Keratinocyte (primary cell): ENCODE measurements around the gene TDRD9.

ENCODE experiments used
- CTCF ChIP-seq, 3 experiments: IDR thresholded peaks in 1 of 3; conservative IDR thresholded peaks in 1 of 3; optimal IDR thresholded peaks in 1 of 3; 2 replicates in 2 of 3; 3 replicates in 1 of 3; pipeline versions ENCODE3 to v1.5.1; 2011; ENCODE audit warnings: low read length in 3 of 3, mild to moderate bottlenecking in 3 of 3, moderate library complexity in 2 of 3, control low read depth in 1 of 3, inconsistent platforms in 1 of 3; ENCODE audit not compliant: insufficient read depth in 2 of 3; ENCODE audit errors: extremely low read depth in 1 of 3
- EZH2 ChIP-seq: IDR thresholded peaks from one replicate; pipeline ENCODE4 v1.6.1; 2012; ENCODE audit warnings: inconsistent platforms, mild to moderate bottlenecking, low read length, moderate library complexity

- no peak for TF ChIP-seq CTCF (optimal IDR thresholded peaks at IDR 0.05 in 1 of 3, IDR thresholded peaks at IDR 0.05 in 1 of 3, conservative IDR thresholded peaks at IDR 0.05 in 1 of 3; ENCODE audit: extremely low read depth in 1 of 3, insufficient read depth in 2 of 3, low read length in 3 of 3)
- no peak for TF ChIP-seq EZH2
Measured at GRCh38 chr14:103890052-103890371, 38.2 kb upstream of the TDRD9 start.
